Thoracic aorta (tissue), 2 donors: Measurements from ENCODE around the gene PARD3. TPM values are rescaled to one million over a fixed set of nuclear protein-coding genes. Genes with fewer than 3 reads are reported as not detected.

ENCODE experiments used
- ATAC-seq: fragments of 150-250 bp; one replicate; pipeline ENCODE4 v1.8.0; 2017; ENCODE audit warnings: low read depth; ENCODE audit not compliant: insufficient number of reproducible peaks, low FRiP score
- DNase-seq: peaks from one replicate; pipeline ENCODE4 v3.0.0-alpha.2; 2020; ENCODE audit warnings: low spot score
- H3K27ac ChIP-seq, 2 donors: fragments of 200-600 bp; sonication (generic); 1 replicate in 1 of 2; 2 replicates in 1 of 2; pipeline ENCODE4 v1.5.1; 2016; ENCODE audit warnings: mild to moderate bottlenecking in 2 of 2, moderate library complexity in 2 of 2
- H3K27me3 ChIP-seq: fragments of 200-600 bp; sonication (generic); replicated peaks from 2 replicates; pipeline ENCODE4 v1.6.0; 2016; ENCODE audit warnings: mild to moderate bottlenecking; ENCODE audit not compliant: insufficient read depth
- H3K36me3 ChIP-seq: fragments of 200-600 bp; sonication (generic); one replicate; pipeline ENCODE4 v1.5.1; 2016
- H3K4me1 ChIP-seq, 2 donors: fragments of 200-600 bp; sonication (generic); 1 replicate in 1 of 2; 2 replicates in 1 of 2; pipeline versions ENCODE4 v1.5.1 to v1.6.0; 2016; ENCODE audit warnings: low read depth in 2 of 2, mild to moderate bottlenecking in 1 of 2; ENCODE audit not compliant: control insufficient read depth in 1 of 2
- H3K4me3 ChIP-seq: fragments of 200-600 bp; sonication (generic); 2 replicates; pipeline ENCODE4 v1.5.1; 2016; ENCODE audit warnings: mild to moderate bottlenecking
- H3K9me3 ChIP-seq: fragments of 200-600 bp; sonication (generic); 2 replicates; pipeline ENCODE4 v1.5.1; 2016
- total RNA-seq, 2 donors: library from RNA; depleted of rRNA; stranded (reverse); fragments of >200 nt; gene quantifications; one replicate each; pipeline versions ENCODE4 v1.1.0 to v1.2.3, GENCODE V29; 2016
- TF ChIP-seq, protein P1 (sequence below): fragments of 200-600 bp; sonication (generic); IDR thresholded peaks from one replicate; pipeline ENCODE4 v1.5.1; 2019; ENCODE audit warnings: antibody characterized with exemption

Gene PARD3
- total RNA-seq, 2 donors from 2014 or later, result 16.7 to 34.5 TPM

DNA sequence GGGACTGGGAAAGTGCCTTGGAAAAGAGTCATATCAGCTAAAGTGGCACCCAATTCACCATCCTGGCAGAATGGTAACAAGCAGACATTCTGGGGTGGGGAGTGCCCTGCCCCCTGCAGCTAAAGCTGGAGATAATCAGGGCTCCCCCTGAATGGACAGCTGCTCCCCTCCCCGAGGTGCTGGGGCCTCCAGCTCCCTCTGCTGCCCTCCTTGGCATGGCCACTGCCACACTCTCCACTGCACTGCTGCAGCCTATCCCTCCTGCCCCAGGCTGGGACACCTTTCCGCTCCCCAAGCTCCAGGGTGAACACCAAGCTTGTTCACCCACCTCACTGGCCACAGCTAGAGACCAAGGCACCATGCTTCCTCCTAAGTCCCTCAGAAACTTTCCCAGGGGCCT is 9.8 kb upstream of the PARD3 start:
- ATAC-seq (no peak), DNase-seq (no peak)
- H3K36me3 ChIP-seq, result no peaks in the 10 kb centered on the region
- H3K27ac ChIP-seq, result no peak overlapping the region
- TF ChIP-seq, protein P1, sequence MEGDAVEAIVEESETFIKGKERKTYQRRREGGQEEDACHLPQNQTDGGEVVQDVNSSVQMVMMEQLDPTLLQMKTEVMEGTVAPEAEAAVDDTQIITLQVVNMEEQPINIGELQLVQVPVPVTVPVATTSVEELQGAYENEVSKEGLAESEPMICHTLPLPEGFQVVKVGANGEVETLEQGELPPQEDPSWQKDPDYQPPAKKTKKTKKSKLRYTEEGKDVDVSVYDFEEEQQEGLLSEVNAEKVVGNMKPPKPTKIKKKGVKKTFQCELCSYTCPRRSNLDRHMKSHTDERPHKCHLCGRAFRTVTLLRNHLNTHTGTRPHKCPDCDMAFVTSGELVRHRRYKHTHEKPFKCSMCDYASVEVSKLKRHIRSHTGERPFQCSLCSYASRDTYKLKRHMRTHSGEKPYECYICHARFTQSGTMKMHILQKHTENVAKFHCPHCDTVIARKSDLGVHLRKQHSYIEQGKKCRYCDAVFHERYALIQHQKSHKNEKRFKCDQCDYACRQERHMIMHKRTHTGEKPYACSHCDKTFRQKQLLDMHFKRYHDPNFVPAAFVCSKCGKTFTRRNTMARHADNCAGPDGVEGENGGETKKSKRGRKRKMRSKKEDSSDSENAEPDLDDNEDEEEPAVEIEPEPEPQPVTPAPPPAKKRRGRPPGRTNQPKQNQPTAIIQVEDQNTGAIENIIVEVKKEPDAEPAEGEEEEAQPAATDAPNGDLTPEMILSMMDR, result no peak
- H3K4me1 ChIP-seq, result no peaks in the 10 kb centered on the region
- no peaks in the 10 kb centered on the region for H3K27me3 ChIP-seq
- no peak overlapping the region for H3K4me3 ChIP-seq
- H3K9me3 ChIP-seq, result no peaks in the 10 kb centered on the region

DNA sequence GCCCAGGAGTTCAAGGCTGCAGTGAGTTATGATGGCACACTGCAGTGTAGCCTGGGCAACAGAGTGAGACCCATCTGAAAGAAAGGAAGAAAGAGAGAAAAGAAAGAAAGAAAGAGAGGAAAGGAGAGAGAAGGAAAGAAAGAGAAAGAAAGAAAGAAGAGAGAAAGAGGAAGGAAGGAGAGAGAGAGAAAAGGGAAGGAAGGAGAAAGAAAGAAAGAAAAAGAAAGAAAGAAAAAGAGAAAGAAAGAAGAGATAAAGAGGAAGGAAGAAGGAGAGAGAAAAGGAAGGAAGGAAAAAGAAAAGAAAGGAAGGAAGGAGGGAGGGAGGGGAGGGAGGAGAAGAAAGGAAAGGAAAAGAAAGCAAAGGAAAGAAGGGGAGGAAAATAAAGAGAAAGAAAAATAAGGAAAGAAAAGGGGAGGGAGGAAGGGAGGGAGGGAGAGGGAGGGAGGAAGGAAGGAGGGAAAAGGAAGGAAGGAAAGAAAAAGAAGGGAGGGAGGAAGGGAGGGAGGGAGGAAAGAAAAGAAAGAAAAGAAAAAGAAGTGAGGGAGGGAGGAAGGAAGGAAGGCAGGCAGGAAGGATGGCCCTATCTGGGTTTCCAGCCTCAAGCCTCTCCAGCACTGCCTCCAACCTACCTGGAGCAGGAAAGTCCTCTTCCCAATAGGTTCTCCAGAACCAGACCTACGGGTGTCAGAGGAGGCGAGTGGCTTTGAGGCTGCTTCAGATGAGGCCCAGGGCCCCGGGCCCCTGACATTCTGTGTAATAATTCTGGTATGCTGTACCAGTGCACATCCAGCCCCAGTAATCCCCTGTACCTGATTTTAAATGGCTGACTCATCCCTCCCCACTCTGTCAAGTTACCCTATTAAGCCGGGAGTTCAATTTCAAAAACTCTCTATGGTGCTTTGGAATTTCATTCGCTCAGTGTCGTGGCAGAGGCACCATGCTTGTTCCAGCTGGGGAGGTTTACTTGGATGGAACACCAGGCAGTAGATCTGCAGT is 6.8 kb upstream of the PARD3 start:
- Histone ChIP-seq H3K4me3 (no peak overlapping the region), H3K36me3 (no peaks in the 10 kb centered on the region), H3K4me1 (no peaks in the 10 kb centered on the region), H3K27me3 (no peaks in the 10 kb centered on the region), H3K9me3 (no peaks in the 10 kb centered on the region), H3K27ac (no peak overlapping the region)
- no peak for ATAC-seq
- no peak for DNase-seq
- TF ChIP-seq, protein P1, result no peak

DNA sequence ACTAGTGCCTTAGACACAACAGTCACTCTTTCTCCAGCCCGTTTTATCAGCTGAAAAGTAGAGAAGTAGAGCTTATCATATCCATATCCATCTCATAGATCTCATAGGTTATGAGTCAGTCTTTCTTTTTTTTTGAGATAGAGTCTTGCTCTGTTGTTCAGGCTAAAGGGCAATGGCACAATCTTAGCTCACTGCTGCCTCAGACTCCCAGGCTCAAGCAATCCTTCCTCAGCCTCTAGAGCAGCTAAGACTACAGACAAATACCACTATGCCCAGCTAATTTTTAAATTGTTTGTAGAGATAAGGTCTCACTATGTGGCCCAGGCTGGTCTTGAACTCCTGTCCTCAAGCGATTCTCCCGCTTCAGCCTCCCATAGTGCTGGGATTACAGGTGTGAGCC is 2.5 kb upstream of the PARD3 start:
- ATAC-seq (no peak), DNase-seq (no peak)
- Histone ChIP-seq H3K27me3 (no peaks in the 10 kb centered on the region), H3K9me3 (no peaks in the 10 kb centered on the region), H3K36me3 (no peaks in the 10 kb centered on the region), H3K4me1 (peaks cover 12 to 18% of the 10 kb centered on the region in 2 donors), H3K27ac (no peak overlapping the region), H3K4me3 (no peak overlapping the region)
- TF ChIP-seq, protein P1, result no peak

DNA sequence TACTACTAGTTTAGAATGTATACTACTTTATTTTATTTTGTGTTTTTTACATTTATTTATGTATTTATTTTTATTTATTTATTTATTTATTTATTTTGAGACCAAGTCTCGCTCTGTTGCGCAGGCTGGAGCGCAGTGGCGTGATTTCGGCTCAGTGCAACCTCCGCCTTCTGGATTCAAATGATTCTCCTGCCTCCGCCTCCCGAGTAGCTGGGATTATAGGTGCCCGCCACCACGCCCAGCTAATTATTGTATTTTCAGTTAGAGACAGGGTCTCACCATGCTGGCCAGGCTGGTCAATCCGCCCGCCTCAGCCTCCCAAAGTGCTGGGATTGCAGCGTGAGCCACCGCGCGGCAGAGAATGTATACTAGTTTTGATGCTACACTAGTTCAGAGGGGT is 2.0 kb upstream of the PARD3 start:
- TF ChIP-seq, protein P1, result no peak
- no peak overlapping the region for H3K4me3 ChIP-seq
- peaks cover 12 to 24% of the 10 kb centered on the region in 2 donors for H3K4me1 ChIP-seq
- H3K9me3 ChIP-seq, result no peaks in the 10 kb centered on the region
- ATAC-seq (no peak), DNase-seq (no peak)
- no peaks in the 10 kb centered on the region for H3K27me3 ChIP-seq
- H3K27ac ChIP-seq, result no peak overlapping the region
- H3K36me3 ChIP-seq, result no peaks in the 10 kb centered on the region

DNA sequence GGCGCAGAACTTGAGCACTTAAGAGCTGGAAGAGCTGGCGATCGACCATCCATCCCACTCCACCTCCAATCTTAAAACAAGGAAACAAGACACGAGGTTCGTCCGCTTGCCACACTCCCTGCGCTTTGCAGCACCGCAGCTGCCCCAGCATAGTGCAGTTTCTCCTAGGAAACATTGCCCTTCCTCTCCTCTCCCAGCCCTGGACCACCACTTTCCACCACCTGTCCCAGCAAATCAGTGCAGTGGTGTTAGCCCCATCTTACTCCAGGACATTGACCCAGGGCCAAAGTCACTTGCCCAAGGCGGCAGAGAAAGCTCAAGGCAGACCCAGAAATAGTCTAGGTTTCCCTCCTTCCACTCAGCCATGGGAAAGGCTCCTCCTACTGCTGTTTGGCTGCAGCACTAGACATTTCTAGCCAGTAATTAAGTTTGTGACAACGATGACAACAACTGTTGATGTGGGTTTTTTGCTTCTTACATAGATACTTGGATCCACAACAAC is 1.5 kb upstream of the PARD3 start:
- TF ChIP-seq, protein P1, result no peak
- Histone ChIP-seq H3K4me3 (peak overlapping the region; percentile 79), H3K27me3 (no peaks in the 10 kb centered on the region), H3K27ac (peak overlapping the region in 1 of 2 donors; percentile 4), H3K36me3 (no peaks in the 10 kb centered on the region), H3K9me3 (no peaks in the 10 kb centered on the region), H3K4me1 (peaks cover 12 to 24% of the 10 kb centered on the region in 2 donors)
- DNase-seq, result no peak
- no peak for ATAC-seq
